Left hindlimb (tissue), 1 donor: ENCODE measurements around the gene MID1.

Experiments used
- DNase-seq: peaks from one replicate; pipeline ENCODE4 v3.0.0-alpha.2; 2018

Gene MID1

DNA sequence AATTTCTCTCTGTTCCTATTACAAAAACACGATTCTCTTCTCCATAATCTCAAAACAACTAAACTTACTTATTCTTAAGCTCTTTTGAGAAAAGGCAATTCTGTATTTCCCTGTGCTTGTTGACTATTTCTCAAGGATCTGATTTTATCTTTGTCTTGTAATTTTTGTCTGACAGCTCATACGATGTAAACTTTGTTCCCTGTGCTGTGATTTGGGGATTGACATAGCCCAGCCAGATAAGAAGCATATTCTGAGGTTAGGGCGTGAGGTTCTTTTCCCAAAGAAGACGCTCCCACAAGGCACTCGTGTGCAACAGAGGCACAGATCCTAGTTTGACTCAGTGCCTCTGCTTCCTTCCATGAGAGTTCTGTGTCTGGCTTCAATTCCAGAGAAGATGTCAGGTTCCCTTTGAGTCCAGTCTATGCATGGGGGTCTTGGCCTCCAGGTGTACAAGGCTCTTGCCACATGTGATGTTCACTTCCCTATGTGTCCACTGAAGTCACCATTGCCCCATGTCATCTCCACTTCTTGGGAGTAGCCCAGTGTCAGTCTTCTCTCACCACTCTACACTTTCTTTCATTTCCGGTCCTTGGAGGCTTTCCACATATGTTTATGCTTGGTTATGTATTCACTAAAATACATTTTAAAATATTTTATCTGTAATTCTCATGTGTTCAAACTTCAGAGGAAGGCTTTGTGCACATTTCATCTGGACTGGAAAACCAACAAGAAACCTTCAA is 94.8 kb downstream of the MID1 start:
- no peak for DNase-seq

DNA sequence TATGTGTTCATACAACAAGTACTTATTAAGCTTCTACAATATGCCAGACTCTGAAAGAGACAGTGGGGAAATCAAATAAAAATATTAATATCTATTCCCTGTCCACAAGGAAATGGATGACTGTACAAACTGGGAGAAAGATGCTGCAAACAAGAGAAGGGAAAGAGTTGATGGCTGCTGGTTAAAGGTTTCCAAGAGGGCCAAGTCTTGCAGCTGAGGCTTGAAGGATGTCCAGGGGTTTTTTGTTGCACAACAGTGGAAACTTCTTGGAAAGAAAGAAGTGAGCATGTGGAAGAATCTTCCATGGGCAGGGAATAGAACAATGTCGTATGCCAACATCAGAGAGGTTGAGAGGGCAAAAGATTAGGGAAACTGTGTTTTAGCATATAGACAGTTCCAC is 95.8 kb downstream of the MID1 start:
- DNase-seq = no peak

DNA sequence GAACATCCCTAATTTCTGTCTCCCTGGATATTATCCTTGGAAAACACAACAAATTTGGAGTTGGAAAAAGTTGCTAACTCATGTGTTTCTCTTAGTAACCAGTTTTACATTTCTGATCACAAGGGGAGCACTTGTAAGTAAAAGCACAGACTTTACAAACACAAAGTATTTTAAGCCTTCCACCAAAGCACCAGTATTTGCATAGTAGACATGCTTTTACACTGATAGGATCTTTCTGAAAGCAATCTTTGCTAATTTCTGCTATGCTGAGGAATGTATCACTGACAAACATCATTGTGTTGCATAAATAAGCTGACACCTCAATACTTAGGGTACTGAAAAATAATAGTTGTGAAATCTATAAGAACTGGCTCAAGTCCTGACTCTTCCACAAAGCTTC is 100.6 kb downstream of the MID1 start:
- DNase-seq = no peak

DNA sequence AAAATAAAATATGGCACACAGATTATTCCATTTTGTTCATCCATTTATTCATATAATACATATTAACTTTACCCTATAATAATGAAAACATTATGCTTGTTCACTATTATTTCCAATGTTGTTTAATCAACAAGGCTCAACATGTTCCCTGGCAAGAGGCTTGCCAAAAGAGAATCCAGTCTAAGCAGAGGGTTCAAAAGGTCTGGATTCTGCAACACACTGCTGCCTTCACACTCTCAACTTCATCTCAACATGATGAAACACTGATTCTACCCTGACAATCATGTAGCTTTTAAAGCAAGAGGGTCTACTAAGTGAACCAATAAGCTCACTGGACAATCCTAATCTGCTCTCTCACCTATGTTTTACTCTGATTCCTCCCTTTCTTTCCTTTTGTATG is 101.1 kb downstream of the MID1 start:
- no peak for DNase-seq

DNA sequence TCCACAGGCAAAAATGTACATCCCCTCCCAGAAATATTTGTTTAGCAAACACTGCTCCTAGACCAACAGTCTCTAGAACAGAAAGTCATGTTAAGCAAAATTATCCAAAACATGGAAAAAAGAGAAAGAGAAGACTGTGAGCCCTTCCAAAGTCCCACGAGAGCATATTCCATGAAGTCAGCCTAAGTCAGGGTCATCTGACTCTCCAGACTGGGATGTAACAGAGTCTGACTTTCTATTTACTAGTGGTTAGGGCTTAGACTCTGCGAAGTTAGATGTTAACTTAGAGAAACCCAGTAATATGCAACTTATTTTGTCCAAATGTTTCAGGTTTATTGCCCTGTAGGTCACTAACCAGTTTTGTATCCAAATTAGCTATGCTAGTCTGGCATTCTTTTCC is 102.3 kb downstream of the MID1 start:
- no peak for DNase-seq

DNA sequence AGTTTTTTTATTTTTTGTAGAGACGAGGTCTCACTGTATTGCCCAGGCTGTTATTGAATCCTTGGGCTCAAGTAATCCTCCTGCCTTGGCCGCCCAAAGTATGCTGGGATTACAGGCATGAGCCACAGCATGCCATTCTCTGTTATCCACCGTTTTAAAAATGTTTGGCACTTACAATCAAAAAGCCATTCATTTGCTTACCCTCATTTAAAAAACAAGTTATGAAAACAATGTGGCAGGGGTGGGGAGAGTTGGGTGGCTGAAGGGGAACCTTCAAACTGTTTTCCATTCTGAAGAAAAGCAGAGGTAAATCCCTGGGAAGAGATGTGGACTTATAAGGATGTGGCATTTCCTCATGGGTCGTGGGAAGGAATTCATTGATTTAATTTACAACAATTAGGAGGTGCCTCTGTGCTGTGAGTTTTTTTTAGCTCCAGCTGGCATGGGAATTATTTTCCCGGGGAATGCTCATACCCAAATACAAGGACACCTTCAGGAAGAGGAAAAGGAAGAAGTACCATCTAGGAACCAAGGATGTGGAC is 103.5 kb downstream of the MID1 start:
- DNase-seq = no peak

DNA sequence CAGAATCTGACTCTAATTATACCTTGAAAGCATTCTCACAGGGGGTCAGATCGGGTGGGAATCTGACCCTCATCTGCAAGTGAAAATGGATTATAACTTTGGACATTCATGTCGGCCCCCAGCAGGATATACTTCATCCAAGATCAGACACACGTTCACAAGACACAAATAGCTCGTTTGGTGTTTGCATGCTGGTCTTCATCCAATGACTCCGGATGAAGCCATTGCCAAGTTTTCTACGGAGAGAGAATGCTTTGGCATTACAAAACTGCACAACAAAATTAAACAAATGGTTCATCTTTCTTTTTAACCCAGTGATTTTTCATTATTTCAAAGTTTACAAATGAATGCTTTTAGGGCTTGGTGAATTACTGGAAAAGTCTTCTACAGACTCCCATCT is 105.5 kb downstream of the MID1 start:
- DNase-seq = no peak

DNA sequence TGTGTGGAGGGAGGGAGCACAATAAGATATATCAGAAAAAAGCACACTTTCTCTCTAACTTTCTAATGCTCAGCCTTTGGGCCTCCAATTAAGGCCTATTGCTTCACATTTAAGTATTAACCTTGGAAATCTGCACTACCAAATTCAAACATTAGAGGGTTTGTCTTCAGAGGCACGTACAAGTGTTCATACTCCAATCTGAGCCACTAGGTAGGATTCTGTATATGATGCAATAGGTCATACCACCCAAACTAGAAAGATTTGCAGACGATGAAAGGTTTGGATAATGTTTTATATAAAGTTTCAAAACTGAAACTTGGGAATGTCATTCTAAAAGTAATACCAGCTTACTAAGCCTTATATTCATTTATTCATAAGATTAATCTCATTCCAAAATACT is 106.4 kb downstream of the MID1 start:
- DNase-seq = no peak

DNA sequence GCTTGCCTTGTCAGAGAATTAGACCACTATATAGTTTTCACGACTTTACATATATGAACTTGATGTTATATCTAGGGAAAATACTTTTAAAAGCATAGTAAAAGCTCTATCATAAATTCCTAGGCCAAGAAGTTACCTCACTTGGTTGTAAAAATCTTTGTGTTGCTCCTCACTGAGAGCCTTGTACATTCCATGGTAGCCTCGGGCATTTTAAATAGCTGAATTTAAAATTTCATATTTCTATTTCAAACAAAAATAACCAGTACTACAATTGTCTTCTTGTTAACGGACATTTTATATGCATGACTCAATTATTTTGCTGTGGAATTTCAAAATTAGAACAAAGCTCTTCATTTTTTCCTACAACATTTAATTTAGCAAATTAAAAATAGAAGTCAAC is 107.6 kb downstream of the MID1 start:
- no peak for DNase-seq

DNA sequence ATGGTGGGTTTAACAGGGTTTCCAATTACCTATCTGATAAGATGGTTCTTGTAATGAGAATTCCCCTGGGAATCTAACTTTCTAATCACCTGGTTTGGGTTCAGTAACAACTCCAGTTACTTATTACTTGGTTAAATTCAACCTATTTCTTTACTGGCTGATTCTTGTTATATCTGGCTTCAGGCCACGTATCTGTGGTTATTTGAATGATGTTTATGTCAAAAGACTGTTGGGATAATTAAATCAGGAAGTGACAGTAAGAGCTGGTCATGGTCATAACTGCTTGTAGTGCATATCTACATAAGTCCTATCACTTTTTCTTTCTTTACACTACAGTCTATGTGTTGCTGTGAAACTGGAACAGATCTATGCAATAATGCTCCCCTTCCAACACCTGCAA is 108.1 kb downstream of the MID1 start:
- no peak for DNase-seq

DNA sequence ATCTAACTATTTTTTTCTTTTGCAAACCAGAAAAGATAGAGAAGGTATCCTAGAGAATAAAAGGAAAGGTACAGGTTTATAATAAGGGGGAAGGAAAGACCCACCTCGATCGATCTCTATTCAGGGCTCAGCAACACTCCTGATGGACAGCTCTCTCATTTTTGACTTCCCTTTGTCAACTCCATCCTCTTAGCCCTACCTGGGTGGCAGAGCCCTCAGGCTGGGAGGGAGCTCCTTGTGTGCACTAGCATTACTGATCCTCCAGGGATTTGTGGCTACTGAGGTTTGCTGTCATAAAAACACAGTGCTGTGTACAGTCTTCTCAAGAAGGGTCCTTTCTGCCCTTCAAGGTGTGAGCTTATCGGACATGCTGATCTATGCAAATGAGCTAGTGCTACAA is 111.0 kb downstream of the MID1 start:
- no peak for DNase-seq

DNA sequence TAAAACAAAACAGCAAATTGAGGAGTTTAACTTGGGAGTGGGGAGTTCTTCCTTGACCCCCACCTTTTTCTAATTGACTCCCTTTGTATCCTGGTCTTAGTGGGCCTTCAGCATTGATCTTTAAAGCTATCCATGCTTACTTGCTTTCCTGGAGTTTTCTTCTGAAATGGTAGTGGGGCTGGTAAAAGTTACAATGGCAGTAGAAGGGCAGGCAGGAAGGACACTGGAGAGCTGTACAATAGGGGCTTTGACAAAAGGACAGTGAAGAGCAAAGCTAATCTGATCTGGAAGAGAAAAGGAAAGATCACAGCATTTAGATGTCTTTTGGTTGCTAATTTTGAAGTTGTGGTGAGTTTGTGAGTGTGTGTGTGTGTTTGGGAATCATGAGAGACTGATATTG is 111.5 kb downstream of the MID1 start:
- DNase-seq = no peak

DNA sequence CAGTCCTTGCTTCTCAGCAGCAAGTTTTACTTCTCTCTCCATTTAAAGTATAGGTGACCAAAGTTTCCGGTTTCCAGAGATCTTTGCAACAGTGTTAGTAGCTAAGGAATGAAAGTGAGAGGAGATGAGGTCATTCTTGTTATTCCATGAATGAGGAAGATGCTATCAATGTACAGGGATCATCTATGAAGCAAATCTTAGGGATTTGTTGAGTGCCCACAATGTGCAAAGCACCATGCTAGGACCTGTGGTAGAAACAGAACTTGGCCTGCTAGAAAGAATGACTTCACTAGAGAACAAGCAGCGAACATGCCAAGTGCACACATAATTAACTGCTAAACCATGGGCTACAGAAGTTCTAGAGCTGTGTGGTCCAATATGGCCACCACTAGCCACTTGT is 112.5 kb downstream of the MID1 start:
- no peak for DNase-seq

DNA sequence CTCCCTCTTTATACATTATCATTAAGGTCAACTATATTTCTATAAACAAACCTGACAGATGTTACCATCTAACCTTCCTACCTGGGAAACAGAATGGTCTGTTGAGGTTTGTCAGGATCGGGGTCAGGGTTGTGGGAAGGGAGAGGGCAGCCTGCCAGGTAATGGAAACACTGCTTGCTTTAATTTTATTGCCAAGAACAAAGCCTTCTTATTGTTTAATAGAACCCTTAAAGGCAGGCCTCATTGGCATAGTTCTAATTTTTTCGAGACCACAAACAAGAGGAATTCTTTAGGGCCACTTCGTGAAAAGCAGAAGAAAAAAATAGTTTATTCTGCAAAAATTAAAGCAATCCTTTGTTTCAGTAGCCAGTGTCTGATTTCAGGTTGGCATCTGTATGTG is 113.2 kb downstream of the MID1 start:
- DNase-seq = no peak

DNA sequence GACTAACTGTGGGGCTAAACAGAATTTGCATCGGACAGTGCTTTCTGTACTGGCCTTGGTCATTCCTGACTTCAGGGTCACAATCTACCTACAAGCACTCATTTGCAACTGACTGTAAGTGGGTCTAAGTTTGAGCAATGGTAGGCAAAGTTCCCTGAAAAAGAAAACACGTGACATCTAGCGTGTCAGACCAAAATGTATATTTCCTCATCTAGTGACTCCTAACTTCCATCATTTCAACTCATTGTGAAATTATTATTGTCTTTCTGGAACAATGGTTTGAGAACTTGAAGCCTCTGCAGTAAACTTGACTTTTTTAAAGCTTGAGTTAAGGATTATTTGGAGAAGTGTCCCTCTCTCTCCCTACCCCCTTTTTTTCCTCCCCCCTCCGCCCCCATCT is 113.6 kb downstream of the MID1 start:
- DNase-seq = no peak

DNA sequence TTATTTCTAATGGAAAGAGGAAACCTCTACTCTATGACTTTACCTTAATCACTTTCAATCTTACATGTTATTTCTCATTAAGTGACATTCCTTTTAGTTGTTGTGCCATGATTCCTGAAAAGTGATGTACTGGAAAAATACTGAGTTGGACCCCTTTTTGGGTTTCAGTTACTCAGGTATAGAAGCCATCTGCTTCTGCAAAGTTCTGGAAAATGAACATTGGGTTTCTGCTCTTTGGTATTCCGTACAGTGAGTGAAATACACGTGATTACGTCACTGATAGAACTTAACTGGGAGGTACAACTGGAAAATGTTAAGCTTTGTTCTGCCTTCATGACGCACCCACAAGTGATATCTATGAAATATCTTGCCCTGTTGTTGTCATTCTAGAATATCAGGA is 114.7 kb downstream of the MID1 start:
- no peak for DNase-seq

DNA sequence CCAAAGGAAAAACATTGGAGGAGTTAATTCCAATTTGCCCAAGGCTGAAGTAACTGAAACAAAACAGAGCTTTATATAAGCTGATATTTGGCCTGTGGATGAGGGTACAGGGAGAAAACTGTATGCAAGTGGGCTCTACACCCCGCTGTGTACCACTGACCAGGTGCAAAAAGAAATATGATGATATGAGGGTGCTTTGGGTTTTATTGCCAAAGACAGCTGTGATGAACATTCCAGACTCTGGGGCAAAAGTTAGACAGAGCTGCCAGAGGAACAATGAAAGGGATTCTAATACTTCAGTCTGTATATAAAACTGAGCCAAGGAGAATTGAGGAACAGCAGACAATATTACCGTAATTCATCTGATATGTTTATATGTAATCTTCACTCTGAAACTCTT is 117.4 kb downstream of the MID1 start:
- DNase-seq = no peak

DNA sequence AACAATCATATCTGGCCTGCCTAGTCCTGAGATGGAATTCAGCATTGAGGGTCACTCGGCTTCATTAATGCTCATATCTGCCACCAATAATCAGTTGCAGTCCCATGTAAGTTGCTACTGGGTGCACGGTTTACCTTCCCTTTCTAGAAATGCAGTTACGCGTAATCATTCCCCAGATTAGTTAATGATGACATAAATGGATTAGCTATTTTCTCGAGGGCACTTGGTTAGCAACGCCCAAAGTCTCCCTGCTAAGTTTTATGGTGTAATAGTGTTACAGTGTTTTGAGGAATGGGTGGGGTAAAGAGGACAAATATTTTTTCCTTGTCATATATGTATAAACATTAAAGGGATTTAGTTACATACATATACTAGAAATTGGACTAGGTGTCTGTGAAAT is 118.8 kb downstream of the MID1 start:
- no peak for DNase-seq

DNA sequence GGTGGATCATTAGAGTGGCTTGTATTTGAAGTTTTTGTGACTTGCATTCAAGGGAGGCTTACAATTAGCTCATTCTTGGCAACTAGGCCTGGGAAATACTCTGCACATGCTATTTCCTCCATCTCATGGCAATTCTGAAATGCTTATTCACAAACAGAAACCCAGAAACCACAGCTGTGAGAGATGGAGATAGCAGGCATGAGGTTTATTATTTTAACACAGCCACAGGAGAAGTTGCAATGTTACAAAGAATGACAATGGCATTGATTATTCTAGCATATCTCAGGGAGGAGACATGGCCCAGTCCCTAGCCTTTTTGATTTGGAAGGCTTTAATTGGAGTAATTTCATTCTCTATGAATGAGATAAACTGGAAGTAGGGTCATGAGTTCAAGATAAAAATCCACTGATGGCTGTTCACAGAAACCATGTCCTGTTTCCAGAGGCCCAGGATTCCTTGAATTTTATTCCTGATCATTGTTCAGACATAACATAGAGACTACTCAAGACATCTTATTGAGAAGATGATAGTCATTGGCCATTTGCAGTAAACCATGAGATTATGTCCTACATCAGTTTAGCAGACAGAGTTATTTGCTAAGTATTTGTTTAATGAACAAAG is 123.9 kb downstream of the MID1 start:
- DNase-seq = no peak

DNA sequence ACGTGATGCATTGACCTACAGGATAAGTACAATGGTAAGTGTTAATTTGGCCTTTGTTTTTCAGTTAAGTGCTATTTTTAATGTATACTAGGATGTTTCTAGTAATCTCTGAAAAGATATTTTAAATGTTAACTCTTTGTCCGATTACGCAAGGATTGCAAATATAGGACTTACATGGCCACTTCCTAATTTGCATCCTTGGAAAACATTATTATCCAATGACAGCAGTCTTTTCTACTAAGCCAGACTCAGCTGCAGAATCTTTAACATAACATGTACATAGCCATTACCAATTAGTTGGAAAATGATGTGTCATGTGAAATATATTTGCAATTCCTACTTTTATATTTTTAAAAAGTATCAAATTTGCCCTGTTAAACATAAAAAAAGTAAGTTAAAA is 124.7 kb downstream of the MID1 start:
- no peak for DNase-seq

DNA sequence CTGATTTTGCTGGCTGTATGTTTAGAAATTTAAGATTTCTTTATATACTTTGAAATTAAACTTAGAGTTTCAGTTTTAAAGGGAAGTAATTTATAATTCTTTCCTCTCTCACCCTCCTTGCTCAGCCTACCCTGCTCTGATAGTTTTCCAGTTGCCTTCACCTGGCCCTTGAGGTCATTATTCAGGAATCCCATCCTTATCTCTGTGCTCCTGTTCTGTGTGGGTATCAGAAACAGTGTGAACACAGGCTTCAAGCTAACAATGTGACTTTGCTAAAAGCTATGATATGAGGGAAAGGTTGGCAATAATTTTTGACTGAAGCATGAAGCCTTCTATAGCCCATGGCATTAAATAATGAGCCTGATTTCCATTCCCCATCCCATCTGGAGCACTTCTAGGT is 128.1 kb downstream of the MID1 start:
- no peak for DNase-seq

DNA sequence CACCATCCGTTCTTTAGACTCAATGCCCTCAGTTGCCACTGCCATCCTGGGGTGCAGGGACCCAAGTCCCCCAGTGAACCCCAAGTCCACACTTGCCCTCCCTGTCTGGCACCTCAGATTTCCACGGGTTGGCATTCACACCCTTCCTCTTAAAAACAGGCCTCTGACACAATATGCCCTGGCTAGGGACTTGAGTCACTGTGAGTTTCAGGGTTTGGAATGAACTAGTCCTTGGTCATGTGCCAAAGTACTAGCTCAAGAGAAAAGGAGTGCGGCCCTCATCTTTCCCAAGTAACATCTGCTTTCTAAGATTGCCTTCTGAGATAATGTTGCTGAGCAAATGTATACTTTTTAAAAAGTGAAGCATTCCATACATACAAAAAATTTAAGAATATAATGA is 134.0 kb downstream of the MID1 start:
- DNase-seq = no peak

DNA sequence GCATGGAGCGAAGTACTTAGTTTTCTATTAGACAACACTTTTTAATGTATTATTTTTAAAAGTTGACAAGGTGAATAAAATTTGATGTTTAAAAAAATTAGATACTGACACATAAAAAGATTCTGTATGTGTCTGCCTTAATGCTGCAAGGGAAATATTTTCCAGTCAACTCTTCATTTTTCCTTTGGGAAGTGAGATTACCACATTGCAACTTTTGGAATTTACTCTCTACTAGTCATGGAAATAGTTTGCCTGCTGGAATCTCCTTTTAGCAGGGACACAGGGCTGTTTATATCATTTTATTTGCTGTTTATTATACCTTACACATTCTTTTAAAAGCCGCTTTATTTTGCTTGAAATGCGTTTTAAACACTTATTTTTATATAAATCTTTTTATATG is 135.1 kb downstream of the MID1 start:
- DNase-seq = no peak

DNA sequence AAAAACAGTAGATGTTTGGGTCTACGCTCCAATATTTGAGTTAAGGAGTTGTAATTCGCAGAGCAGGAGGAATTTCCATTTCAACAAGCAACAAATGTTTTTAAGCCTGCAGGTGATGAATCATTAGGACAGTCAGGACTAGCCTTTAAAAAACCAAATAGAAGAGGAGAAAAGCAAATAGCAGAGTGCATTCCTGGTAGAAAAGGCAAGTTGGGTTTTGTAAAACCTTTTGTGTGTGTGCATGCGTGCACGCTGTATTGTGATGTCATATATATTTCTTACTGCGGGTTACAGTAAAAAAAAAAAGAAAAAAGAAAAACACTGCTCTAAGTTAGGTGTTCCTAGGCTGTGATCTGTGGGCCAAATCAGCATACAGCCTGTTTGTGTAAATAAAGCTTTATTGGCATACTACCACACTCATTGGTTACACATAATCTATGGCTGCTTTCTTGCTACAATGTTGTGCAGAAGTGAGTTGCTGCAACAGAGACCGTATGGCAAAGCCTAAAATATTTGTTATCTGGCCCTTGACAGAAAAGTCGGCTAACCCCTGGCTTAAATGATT is 135.6 kb downstream of the MID1 start:
- no peak for DNase-seq
